Gastrocnemius medialis (tissue), 4 donors: ENCODE measurements around the gene SPATA16.

Source experiments
- CTCF ChIP-seq, 5 experiments: fragments of 450-650 bp in 3 of 5; fragments of 200-600 bp in 2 of 5; sonication (generic) in 2 of 5; IDR thresholded peaks in 4 of 5; conservative IDR thresholded peaks in 1 of 5; 1 replicate in 4 of 5; 2 replicates in 1 of 5; pipeline ENCODE4 v1.5.1; 2016 to 2019; ENCODE audit warnings: antibody characterized with exemption in 5 of 5, mild to moderate bottlenecking in 3 of 5, moderate library complexity in 3 of 5
- POLR2A ChIP-seq, 2 donors: fragments of 450-650 bp; IDR thresholded peaks; one replicate each; pipeline ENCODE4 v1.6.1; 2017; ENCODE audit warnings: antibody characterized with exemption in 2 of 2, mild to moderate bottlenecking in 2 of 2, moderate library complexity in 2 of 2

GRCh38 chr3:172982736-172983364 lies 158.2 kb downstream of the SPATA16 start:
- TF ChIP-seq CTCF (IDR thresholded peaks at IDR 0.05 in 4 of 5, conservative IDR thresholded peaks at IDR 0.05 in 1 of 5), result peak in 1 of 5 experiments; percentile 16
- TF ChIP-seq POLR2A (IDR thresholded peaks at IDR 0.05), result no peak
